ENCODE measurements around the gene EGFR.

Gene EGFR

GRCh38 chr7:55214707-55215106 lies 195.9 kb downstream of the EGFR start:
- Histone ChIP-seq H2AFZ (ENCODE audit: low read depth, low read length, severe bottlenecking) (no peak overlapping the region), H3K4me2 (ENCODE audit: low read depth, low read length, poor library complexity, severe bottlenecking) (no peak overlapping the region), H3K9me2 (replicated peaks; ENCODE audit: insufficient read depth, low read length) (no peaks in the 10 kb centered on the region), H3K27ac (ENCODE audit: low read depth, low read length) (no peak overlapping the region), H3K9me3 (ENCODE audit: insufficient read depth, low read length) (no peaks in the 10 kb centered on the region), H4K20me1 (ENCODE audit: low read depth, low read length) (peaks cover 4% of the 10 kb centered on the region; the same call in 1 of the 2 replicates), H3K9ac (ENCODE audit: low read length) (no peak overlapping the region), H3K79me2 (ENCODE audit: insufficient read depth, low read length) (no peaks in the 10 kb centered on the region), H3K36me3 (ENCODE audit: low read length) (no peaks in the 10 kb centered on the region), H3F3A (ENCODE audit: insufficient read depth) (no peaks in the 10 kb centered on the region), H3K27me3 (ENCODE audit: low read length) (no peaks in the 10 kb centered on the region), H3K4me3 (ENCODE audit: insufficient read depth, low read length, poor library complexity, severe bottlenecking) (no peak overlapping the region)
- no peak for TF ChIP-seq CTCF (IDR thresholded peaks at IDR 0.05; ENCODE audit: insufficient read depth, low read length, poor library complexity, severe bottlenecking)
- TF ChIP-seq EZH2phosphoT487 (conservative IDR thresholded peaks at IDR 0.05; ENCODE audit: low read length): no peak

GRCh38 chr7:55223023-55223422 lies 204.2 kb downstream of the EGFR start:
- Histone ChIP-seq H3K9ac (ENCODE audit: low read length) (no peak overlapping the region), H3K9me3 (ENCODE audit: insufficient read depth, low read length) (no peaks in the 10 kb centered on the region), H3K79me2 (ENCODE audit: insufficient read depth, low read length) (no peaks in the 10 kb centered on the region), H3K4me3 (ENCODE audit: insufficient read depth, low read length, poor library complexity, severe bottlenecking) (no peak overlapping the region), H2AFZ (ENCODE audit: low read depth, low read length, severe bottlenecking) (no peak overlapping the region), H3F3A (ENCODE audit: insufficient read depth) (no peaks in the 10 kb centered on the region), H4K20me1 (ENCODE audit: low read depth, low read length) (no peaks in the 10 kb centered on the region), H3K4me2 (ENCODE audit: low read depth, low read length, poor library complexity, severe bottlenecking) (no peak overlapping the region), H3K27ac (ENCODE audit: low read depth, low read length) (no peak overlapping the region), H3K36me3 (ENCODE audit: low read length) (no peaks in the 10 kb centered on the region), H3K27me3 (ENCODE audit: low read length) (no peaks in the 10 kb centered on the region), H3K9me2 (replicated peaks; ENCODE audit: insufficient read depth, low read length) (no peaks in the 10 kb centered on the region)
- no peak for TF ChIP-seq CTCF (IDR thresholded peaks at IDR 0.05; ENCODE audit: insufficient read depth, low read length, poor library complexity, severe bottlenecking)

GRCh38 chr7:55224111-55224510 lies 205.3 kb downstream of the EGFR start:
- H3K27ac ChIP-seq (ENCODE audit: low read depth, low read length): no peak overlapping the region
- no peaks in the 10 kb centered on the region for H3K36me3 ChIP-seq (ENCODE audit: low read length)
- no peaks in the 10 kb centered on the region for H3K79me2 ChIP-seq (ENCODE audit: insufficient read depth, low read length)
- H3K9ac ChIP-seq (ENCODE audit: low read length): no peak overlapping the region
- no peak for TF ChIP-seq CTCF (IDR thresholded peaks at IDR 0.05; ENCODE audit: insufficient read depth, low read length, poor library complexity, severe bottlenecking)
- TF ChIP-seq EZH2phosphoT487 (conservative IDR thresholded peaks at IDR 0.05; ENCODE audit: low read length): no peak
- no peaks in the 10 kb centered on the region for H3K27me3 ChIP-seq (ENCODE audit: low read length)
- H3F3A ChIP-seq (ENCODE audit: insufficient read depth): no peaks in the 10 kb centered on the region
- no peak overlapping the region for H3K4me2 ChIP-seq (ENCODE audit: low read depth, low read length, poor library complexity, severe bottlenecking)
- H3K9me3 ChIP-seq (ENCODE audit: insufficient read depth, low read length): no peaks in the 10 kb centered on the region
- no peak overlapping the region for H2AFZ ChIP-seq (ENCODE audit: low read depth, low read length, severe bottlenecking)
- no peaks in the 10 kb centered on the region for H3K9me2 ChIP-seq (replicated peaks; ENCODE audit: insufficient read depth, low read length)
- no peaks in the 10 kb centered on the region for H4K20me1 ChIP-seq (ENCODE audit: low read depth, low read length)
- H3K4me3 ChIP-seq (ENCODE audit: insufficient read depth, low read length, poor library complexity, severe bottlenecking): no peak overlapping the region

GRCh38 chr7:55224810-55225209 lies 206.0 kb downstream of the EGFR start:
- Histone ChIP-seq H3K36me3 (ENCODE audit: low read length) (no peaks in the 10 kb centered on the region), H2AFZ (ENCODE audit: low read depth, low read length, severe bottlenecking) (no peak overlapping the region), H3K9me2 (replicated peaks; ENCODE audit: insufficient read depth, low read length) (no peaks in the 10 kb centered on the region), H3F3A (ENCODE audit: insufficient read depth) (no peaks in the 10 kb centered on the region), H3K27me3 (ENCODE audit: low read length) (no peaks in the 10 kb centered on the region), H4K20me1 (ENCODE audit: low read depth, low read length) (no peaks in the 10 kb centered on the region), H3K9ac (ENCODE audit: low read length) (no peak overlapping the region), H3K9me3 (ENCODE audit: insufficient read depth, low read length) (no peaks in the 10 kb centered on the region), H3K27ac (ENCODE audit: low read depth, low read length) (no peak overlapping the region), H3K4me3 (ENCODE audit: insufficient read depth, low read length, poor library complexity, severe bottlenecking) (no peak overlapping the region), H3K79me2 (ENCODE audit: insufficient read depth, low read length) (no peaks in the 10 kb centered on the region), H3K4me2 (ENCODE audit: low read depth, low read length, poor library complexity, severe bottlenecking) (no peak overlapping the region)
- TF ChIP-seq CTCF (IDR thresholded peaks at IDR 0.05; ENCODE audit: insufficient read depth, low read length, poor library complexity, severe bottlenecking) (no peak), EZH2phosphoT487 (conservative IDR thresholded peaks at IDR 0.05; ENCODE audit: low read length) (no peak)
